Peyer's patch (tissue), 4 donors: Measurements from ENCODE around the gene KCP. TPM values are rescaled to one million over a fixed set of nuclear protein-coding genes. Genes with fewer than 3 reads are reported as not detected.

ENCODE experiments used
- DNase-seq, 3 donors: peaks; one replicate each; pipeline ENCODE4 v3.0.0-alpha.2; 2017 to 2019
- H3K27ac ChIP-seq, 4 donors: fragments of 200-600 bp; sonication (generic); one replicate each; pipeline ENCODE4 v1.5.1; 2016 to 2019
- H3K27me3 ChIP-seq, 2 donors: fragments of 200-600 bp; sonication (generic); one replicate each; pipeline ENCODE4 v1.5.1; 2019
- H3K36me3 ChIP-seq, 3 donors: fragments of 200-600 bp; sonication (generic); one replicate each; pipeline ENCODE4 v1.5.1; 2016 to 2019
- H3K4me1 ChIP-seq, 4 donors: fragments of 200-600 bp; sonication (generic); one replicate each; pipeline ENCODE4 v1.5.1; 2016 to 2019
- H3K4me3 ChIP-seq, 4 donors: fragments of 200-600 bp; sonication (generic); 1 replicate in 3 of 4; 2 replicates in 1 of 4; pipeline ENCODE4 v1.5.1; 2016 to 2019; ENCODE audit warnings: mild to moderate bottlenecking in 1 of 4
- H3K9me3 ChIP-seq, 4 donors: fragments of 200-600 bp; sonication (generic); one replicate each; pipeline ENCODE4 v1.5.1; 2016 to 2019; ENCODE audit warnings: mild to moderate bottlenecking in 1 of 4
- POLR2A ChIP-seq, 2 donors: fragments of 450-650 bp; IDR thresholded peaks; one replicate each; pipeline ENCODE4 v1.5.1; 2017; ENCODE audit warnings: antibody characterized with exemption in 2 of 2, mild to moderate bottlenecking in 2 of 2, moderate library complexity in 2 of 2
- total RNA-seq, 4 donors: library from RNA; depleted of rRNA; stranded (reverse); fragments of >200 nt; gene quantifications; one replicate each; pipeline ENCODE4 v1.1.0, GENCODE V29; 2016
- TF ChIP-seq, protein P1 (sequence below), 6 experiments: fragments of 450-650 bp in 4 of 6; fragments of 200-600 bp in 2 of 6; sonication (generic) in 1 of 6; IDR thresholded peaks; one replicate each; pipeline ENCODE4 v1.5.1; 2017 to 2019; ENCODE audit warnings: antibody characterized with exemption in 6 of 6, mild to moderate bottlenecking in 3 of 6, moderate library complexity in 1 of 6

Gene KCP
- total RNA-seq, 4 donors from 2014 or later: 3.3 to 14.1 (median 6.7) TPM

DNA sequence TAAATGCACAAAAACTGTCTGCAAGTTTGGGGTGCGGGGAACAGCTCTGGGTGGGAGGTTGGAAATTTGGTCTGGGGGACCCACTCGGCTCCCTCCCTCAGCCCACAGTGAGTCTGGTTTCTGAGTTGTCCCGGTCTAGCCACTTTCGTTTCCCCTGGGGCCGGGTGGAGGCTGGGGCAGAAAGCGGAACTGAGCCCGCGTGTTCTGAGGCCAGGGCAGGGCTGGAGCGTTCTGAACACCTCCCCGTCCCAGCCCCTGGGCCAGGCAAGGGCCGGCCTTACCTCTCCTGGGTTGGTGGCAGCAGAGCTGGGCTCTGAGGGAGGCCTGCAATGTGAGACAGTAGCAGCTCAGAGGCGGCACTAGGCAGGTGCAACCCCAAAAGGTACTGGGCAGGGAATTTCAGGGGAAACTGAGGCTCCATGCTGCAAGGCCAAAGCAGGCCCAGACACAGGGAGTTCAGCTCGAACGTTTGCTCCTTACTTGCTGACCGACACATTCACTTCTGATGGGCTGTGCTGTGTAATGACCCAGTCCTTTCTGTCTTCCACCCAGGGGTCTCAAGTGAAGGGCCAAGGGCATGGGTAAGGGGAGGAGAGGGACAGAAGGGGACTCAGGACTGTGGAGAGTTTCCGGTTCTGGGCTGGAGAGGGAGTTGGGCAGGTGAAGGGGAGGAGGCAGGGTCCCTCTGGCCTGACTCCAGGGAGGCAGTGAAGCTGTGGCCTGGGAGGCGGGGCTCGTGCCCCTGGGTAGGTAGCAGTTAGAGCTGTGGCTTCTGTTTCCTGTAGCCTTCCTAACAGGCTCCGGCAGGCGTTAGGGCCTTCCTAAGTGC is 30.2 kb upstream of the KCP start:
- no peak for TF ChIP-seq POLR2A (IDR thresholded peaks at IDR 0.05)
- TF ChIP-seq, protein P1, sequence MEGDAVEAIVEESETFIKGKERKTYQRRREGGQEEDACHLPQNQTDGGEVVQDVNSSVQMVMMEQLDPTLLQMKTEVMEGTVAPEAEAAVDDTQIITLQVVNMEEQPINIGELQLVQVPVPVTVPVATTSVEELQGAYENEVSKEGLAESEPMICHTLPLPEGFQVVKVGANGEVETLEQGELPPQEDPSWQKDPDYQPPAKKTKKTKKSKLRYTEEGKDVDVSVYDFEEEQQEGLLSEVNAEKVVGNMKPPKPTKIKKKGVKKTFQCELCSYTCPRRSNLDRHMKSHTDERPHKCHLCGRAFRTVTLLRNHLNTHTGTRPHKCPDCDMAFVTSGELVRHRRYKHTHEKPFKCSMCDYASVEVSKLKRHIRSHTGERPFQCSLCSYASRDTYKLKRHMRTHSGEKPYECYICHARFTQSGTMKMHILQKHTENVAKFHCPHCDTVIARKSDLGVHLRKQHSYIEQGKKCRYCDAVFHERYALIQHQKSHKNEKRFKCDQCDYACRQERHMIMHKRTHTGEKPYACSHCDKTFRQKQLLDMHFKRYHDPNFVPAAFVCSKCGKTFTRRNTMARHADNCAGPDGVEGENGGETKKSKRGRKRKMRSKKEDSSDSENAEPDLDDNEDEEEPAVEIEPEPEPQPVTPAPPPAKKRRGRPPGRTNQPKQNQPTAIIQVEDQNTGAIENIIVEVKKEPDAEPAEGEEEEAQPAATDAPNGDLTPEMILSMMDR (IDR thresholded peaks at IDR 0.05): no peak
- peak overlapping the region in 3 of 4 donors; percentile 11 to 85 (median 11) for H3K4me3 ChIP-seq
- H3K27ac ChIP-seq: peak overlapping the region; percentile 33 to 95 (median 82)
- H3K27me3 ChIP-seq: no peaks in the 10 kb centered on the region
- no peaks in the 10 kb centered on the region for H3K36me3 ChIP-seq
- peaks cover 0 to 27% (median 8%) of the 10 kb centered on the region in 4 donors for H3K4me1 ChIP-seq
- DNase-seq: peak in 2 of 3 donors; percentile 89 to 91
- H3K9me3 ChIP-seq: no peaks in the 10 kb centered on the region

DNA sequence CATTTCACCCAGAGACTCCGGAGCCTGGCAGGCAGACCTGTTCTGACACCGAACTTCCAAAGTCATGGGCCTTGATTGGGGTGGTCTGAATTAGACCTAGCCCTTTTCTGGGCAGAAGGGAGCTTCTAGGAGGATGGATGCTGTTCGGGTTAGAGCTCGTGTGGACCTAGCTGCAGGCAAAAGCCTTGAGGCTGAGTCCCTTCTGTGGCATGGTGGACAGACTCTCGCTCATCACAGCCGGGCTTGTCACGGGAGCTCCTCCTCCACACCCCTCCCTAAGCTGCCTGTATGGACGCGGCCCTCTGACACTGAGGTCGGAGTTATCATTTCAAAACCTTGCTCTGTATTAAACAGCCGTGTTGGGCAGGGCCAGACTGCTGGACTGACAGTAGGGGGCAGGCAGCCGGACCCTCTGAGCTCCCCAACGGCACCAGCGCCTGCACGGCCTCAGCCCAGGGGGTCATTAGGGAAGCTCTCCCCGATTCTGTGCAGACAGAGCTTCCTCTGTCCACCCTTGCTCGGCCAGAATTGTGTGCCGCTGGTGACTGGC is 29.4 kb upstream of the KCP start:
- H3K9me3 ChIP-seq: no peaks in the 10 kb centered on the region
- DNase-seq: peak in 2 of 3 donors; percentile 62 to 66
- peaks cover 0 to 27% (median 11%) of the 10 kb centered on the region in 4 donors for H3K4me1 ChIP-seq

DNA sequence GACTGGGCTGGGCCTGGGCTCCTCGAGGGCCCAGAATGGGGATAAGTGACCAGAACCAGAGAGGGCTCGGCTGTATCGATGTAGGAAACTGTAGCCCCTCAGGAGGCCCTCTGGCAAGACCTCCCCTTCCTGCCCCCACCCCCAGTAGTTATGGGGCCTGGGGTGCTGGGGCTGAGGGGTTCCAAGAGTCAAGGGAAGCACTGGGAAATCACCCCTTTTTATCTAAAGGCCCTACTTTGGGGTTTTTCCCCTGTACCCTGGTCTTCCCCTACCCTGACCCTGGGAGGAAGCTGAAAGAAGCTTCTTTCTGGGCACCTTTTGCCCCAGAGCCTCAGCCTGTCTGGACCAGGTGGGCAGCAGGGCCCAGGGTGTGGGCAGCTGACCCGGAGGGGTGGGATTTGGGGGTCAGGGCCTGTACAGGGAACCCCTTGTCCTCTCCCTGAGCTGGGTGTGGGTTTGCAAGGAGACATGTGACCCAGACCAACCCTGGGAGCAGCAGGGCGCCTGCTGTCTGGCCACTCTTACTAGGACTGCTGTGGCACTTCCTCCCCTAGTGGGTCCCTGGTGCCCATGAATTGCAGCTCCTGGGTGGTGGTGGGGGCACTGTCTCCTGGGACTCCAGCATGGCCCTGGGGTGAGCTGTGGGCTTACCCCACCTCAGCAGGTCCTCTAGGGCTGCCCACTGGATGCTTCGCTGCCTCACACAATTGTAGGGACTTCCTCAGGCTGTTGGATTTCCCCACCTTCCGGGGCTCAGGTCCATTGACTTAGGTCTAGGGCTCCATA is 28.8 kb upstream of the KCP start:
- TF ChIP-seq, protein P1 (IDR thresholded peaks at IDR 0.05): no peak
- no peak for TF ChIP-seq POLR2A (IDR thresholded peaks at IDR 0.05)
- H3K27me3 ChIP-seq: no peaks in the 10 kb centered on the region
- H3K4me1 ChIP-seq: peaks cover 0 to 27% (median 11%) of the 10 kb centered on the region in 4 donors
- H3K9me3 ChIP-seq: no peaks in the 10 kb centered on the region
- no peaks in the 10 kb centered on the region for H3K36me3 ChIP-seq
- peak overlapping the region; percentile 72 to 90 (median 80) for H3K4me3 ChIP-seq
- peak overlapping the region; percentile 33 to 95 (median 82) for H3K27ac ChIP-seq
- peak in 2 of 3 donors; percentile 50 to 58 for DNase-seq

More for the DNA sequence above, 29.4 kb upstream of the KCP start:
- Histone ChIP-seq H3K27me3 (no peaks in the 10 kb centered on the region), H3K4me3 (peak overlapping the region in 3 of 4 donors; percentile 11 to 85 (median 72)), H3K27ac (peak overlapping the region; percentile 33 to 95 (median 82)), H3K36me3 (no peaks in the 10 kb centered on the region)
- TF ChIP-seq, protein P1 (IDR thresholded peaks at IDR 0.05): no peak
- no peak for TF ChIP-seq POLR2A (IDR thresholded peaks at IDR 0.05)

DNA sequence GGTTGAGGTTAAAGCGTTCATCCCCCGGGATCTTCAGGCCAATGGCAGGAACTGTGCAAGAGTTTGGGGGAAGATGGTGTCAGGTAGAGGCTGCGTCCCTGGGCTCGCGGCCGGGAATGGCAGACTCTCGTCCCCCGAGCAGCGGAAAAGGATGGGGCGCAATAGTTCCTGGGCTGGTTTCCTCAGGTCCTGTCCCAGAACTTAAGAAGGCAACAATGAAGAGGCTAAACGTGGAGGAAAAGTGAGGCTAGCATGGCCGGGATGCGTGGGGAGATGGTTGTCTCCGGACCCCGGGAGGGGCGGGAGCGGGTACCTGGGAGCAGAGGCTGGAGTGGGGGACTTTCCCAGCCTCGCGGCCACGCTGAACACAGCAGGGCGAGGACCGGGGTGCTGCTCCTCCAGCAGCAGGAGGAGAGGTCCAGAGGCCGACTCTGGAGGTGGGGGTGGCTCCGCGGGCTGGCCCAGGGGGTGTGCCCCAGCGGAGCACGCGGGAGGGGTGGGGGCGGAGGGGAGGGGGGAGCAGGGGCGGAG is 28.1 kb upstream of the KCP start:
- no peaks in the 10 kb centered on the region for H3K27me3 ChIP-seq
- H3K4me1 ChIP-seq: peaks cover 0 to 27% (median 14%) of the 10 kb centered on the region in 4 donors
- H3K4me3 ChIP-seq: peak overlapping the region; percentile 72 to 90 (median 80)
- no peaks in the 10 kb centered on the region for H3K9me3 ChIP-seq
- peak overlapping the region; percentile 33 to 95 (median 82) for H3K27ac ChIP-seq
- H3K36me3 ChIP-seq: no peaks in the 10 kb centered on the region
- TF ChIP-seq, protein P1 (IDR thresholded peaks at IDR 0.05): no peak
- TF ChIP-seq POLR2A (IDR thresholded peaks at IDR 0.05): peak in 1 of 2 donors; percentile 26
- peak in 2 of 3 donors; percentile 35 to 63 for DNase-seq
